ENCODE data around the gene LCOR.

The LCOR gene

DNA sequence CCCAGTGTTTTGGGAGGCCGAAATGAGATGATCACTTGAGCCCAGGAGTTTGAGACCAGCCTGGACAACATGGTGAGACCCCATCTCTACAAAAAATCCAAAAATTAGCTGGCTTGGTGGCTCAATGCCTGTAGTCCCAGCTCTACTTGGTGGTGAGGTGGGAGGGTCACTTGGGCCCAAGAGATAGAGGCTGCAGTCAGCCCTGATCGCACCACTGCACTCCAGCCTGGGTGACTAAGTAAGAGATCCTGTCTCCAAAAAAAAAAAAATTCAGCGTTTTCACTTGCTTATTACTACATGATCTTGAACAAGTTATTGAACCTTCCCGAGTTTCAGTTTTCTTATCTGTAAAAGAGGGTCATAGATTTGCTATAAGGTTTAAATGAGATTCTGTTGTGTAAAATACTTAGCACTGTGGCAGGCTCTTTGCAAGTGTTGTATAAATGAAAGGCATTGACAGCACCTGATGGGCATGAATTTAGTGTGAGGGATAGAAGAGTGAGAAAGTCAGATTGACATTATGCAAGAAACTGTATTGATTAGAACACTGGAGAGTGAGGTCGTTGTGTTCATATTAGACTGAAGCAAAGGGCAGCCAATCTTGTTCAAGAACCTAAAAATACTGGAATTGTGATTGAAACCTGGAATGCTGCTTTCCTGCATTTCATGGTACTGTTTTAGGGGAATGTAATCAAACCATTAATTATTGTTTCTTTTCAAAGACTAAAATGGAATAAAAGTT lies 136.8 kb downstream of the LCOR start:
- no peak overlapping the region for H3K27ac ChIP-seq (ENCODE audit: low read depth, low read length, severe bottlenecking)
- WGBS, 2 experiments (ENCODE audit: insufficient coverage in 2 of 2), result 92 to 96% methylated on average over 3 to 4 of the region's 5 CpGs

DNA sequence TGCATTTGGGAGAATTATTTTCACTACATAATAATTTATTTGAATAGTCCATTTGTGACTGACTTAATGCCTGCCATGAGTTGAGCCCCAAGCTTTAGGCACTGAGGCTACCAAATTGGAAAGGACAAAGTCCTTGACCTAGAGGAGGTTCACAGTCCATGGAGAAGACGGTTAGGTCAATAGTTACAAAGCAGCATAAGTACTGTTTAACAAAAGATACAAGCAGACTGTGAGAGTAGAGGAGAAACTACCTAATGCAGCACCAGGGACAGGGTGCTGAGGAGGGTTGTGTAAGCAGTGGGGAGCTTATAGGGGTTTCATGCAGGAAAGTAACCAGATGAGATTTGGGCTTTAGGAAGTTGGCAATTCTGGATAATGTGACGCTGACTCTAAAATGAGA lies 139.2 kb downstream of the LCOR start:
- H3K36me3 ChIP-seq (ENCODE audit: control insufficient read depth, insufficient read depth, low read length), result peaks cover 4% of the 10 kb centered on the region
- H3K4me3 ChIP-seq (ENCODE audit: extremely low read depth, insufficient read depth, low read length, poor library complexity, severe bottlenecking), result no peak overlapping the region
- H3K9me3 ChIP-seq (ENCODE audit: control insufficient read depth, low read length), result no peaks in the 10 kb centered on the region
- H3K4me1 ChIP-seq (ENCODE audit: control insufficient read depth, insufficient read depth, low read length, poor library complexity, severe bottlenecking), result no peaks in the 10 kb centered on the region
- H3K27ac ChIP-seq (ENCODE audit: low read depth, low read length, severe bottlenecking), result no peak overlapping the region
- WGBS, 2 experiments (ENCODE audit: insufficient coverage in 2 of 2), result 100% methylated on average over 1 of the region's 2 CpGs; no CpG with 5 or more reads in 1 of the 2 experiments

More for the DNA sequence above, 136.8 kb downstream of the LCOR start:
- no peak overlapping the region for H3K4me3 ChIP-seq (ENCODE audit: extremely low read depth, insufficient read depth, low read length, poor library complexity, severe bottlenecking)
- no peaks in the 10 kb centered on the region for H3K4me1 ChIP-seq (ENCODE audit: control insufficient read depth, insufficient read depth, low read length, poor library complexity, severe bottlenecking)
- H3K9me3 ChIP-seq (ENCODE audit: control insufficient read depth, low read length), result no peaks in the 10 kb centered on the region
- peaks cover 5% of the 10 kb centered on the region for H3K36me3 ChIP-seq (ENCODE audit: control insufficient read depth, insufficient read depth, low read length)

DNA sequence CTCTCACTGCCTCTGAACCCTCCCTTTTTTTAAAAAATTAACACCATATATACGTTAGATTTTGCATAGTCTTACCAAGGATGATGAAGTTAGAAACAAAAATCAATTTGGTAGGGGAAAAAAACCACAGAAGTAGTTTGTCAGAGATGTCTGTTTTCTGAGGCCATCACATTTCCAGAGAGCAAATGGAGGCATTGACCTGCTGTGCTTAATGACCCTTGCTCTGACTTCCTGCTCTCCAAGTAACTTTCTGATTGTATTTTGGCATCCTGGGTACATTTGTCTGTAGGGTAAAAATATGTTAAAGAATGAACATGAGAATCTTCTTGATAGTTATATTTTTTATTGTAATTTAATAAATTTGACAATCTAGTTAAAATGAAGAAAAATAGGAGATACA lies 140.2 kb downstream of the LCOR start:
- no peaks in the 10 kb centered on the region for H3K4me1 ChIP-seq (ENCODE audit: control insufficient read depth, insufficient read depth, low read length, poor library complexity, severe bottlenecking)
- H3K36me3 ChIP-seq (ENCODE audit: control insufficient read depth, insufficient read depth, low read length), result no peaks in the 10 kb centered on the region
- H3K9me3 ChIP-seq (ENCODE audit: control insufficient read depth, low read length), result no peaks in the 10 kb centered on the region
- no peak overlapping the region for H3K27ac ChIP-seq (ENCODE audit: low read depth, low read length, severe bottlenecking)
- WGBS, 2 experiments (ENCODE audit: insufficient coverage in 2 of 2), result no CpG with 5 or more reads among the region's 1 CpG
- no peak overlapping the region for H3K4me3 ChIP-seq (ENCODE audit: extremely low read depth, insufficient read depth, low read length, poor library complexity, severe bottlenecking)

DNA sequence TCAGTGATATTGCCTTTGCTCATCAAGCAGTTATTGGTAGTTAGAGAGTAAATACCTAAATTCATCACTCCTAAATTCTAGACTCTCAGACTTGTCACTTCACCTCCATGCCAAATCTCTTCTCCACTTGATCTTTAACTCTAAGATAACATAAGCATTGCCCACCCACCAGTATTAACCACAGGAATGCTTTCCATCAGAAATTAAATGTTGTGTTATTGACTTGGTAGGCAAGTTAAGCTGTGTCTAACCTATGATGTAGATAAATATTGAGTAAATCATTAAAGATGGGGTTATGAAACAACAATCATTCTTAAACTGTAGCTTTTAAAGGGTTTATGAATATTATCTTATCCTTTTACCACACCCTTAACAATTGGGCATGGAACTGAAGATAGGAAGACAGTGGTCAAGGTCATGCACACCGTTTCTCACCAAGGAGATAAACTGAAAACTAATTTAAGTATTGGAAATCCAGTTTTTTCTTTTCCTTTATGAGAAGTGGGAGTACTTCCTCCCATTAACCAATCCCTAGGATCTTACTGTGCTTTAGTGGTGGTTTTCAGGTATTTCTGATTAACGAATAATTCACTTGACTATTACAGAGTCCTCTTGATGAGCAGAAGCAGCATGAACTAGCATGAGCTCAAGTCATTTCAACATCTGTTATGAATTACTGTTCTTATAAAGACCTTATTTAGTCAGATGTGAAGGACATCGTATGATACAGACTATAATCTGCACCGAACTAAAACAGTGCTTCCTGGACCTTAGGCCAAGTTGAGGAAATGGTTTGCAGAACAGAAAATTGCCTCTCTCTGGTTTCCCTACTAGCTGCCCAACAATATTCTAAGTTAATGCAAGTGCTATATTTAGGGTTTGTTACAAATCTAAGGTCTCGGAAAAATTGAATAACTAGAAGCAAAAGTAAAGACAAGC lies 142.0 kb downstream of the LCOR start:
- Histone ChIP-seq H3K9me3 (ENCODE audit: control insufficient read depth, low read length) (no peaks in the 10 kb centered on the region), H3K27ac (ENCODE audit: low read depth, low read length, severe bottlenecking) (no peak overlapping the region), H3K4me1 (ENCODE audit: control insufficient read depth, insufficient read depth, low read length, poor library complexity, severe bottlenecking) (no peaks in the 10 kb centered on the region), H3K4me3 (ENCODE audit: extremely low read depth, insufficient read depth, low read length, poor library complexity, severe bottlenecking) (no peak overlapping the region), H3K36me3 (ENCODE audit: control insufficient read depth, insufficient read depth, low read length) (no peaks in the 10 kb centered on the region)
- no CpG with 5 or more reads among the region's 5 CpGs for WGBS, 2 experiments (ENCODE audit: insufficient coverage in 2 of 2)

DNA sequence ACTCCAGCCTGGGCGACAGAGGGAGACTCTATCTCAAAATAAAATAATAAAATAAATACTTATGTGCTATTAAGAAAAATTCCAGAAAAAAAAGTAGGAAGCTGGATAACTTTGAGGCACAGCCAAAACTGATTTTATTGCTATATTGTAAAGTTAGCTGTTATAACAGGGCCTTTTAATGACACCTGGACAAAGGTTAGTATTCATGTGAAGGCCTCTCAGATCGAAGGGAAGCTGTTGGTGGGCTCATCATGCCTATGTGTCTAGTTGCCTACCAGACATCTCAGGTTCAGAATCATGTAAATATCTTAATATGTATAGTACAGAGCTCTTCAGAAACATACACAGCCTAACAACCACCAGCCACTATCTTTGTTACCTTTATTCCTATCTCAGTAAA lies 143.0 kb downstream of the LCOR start:
- Histone ChIP-seq H3K27ac (ENCODE audit: low read depth, low read length, severe bottlenecking) (no peak overlapping the region), H3K9me3 (ENCODE audit: control insufficient read depth, low read length) (no peaks in the 10 kb centered on the region), H3K36me3 (ENCODE audit: control insufficient read depth, insufficient read depth, low read length) (no peaks in the 10 kb centered on the region), H3K4me1 (ENCODE audit: control insufficient read depth, insufficient read depth, low read length, poor library complexity, severe bottlenecking) (no peaks in the 10 kb centered on the region), H3K4me3 (ENCODE audit: extremely low read depth, insufficient read depth, low read length, poor library complexity, severe bottlenecking) (no peak overlapping the region)
- WGBS, 2 experiments (ENCODE audit: insufficient coverage in 2 of 2), result 100% methylated on average over 1 of the region's 2 CpGs; no CpG with 5 or more reads in 1 of the 2 experiments

DNA sequence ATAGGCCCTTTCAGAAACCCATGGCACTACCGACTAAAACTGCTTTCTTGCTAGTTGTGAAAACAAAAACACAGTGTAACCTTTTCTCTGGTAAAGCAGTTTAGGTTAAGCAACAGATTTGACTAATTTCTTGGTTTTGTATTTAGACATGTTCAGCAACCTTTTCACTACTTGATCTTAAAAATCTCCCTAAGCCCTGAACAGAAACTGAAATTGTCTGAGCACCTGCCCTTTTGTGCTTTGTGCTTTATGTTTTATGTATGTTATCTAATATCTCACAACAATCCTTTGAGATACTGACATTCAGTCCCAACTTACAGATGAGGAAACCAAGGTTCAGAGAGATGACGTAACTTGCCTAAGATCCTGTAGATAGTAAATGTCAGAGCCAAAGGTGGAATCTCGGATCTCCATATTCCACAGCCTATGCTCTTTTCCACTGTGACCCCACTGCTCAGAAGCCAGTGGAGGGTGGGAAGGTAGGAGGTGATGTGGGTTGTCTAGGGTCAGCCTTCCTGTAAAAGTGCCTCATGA lies 146.6 kb downstream of the LCOR start:
- WGBS, 2 experiments (ENCODE audit: insufficient coverage in 2 of 2), result 100% methylated on average over 1 of the region's 3 CpGs; no CpG with 5 or more reads in 1 of the 2 experiments
- Histone ChIP-seq H3K9me3 (ENCODE audit: control insufficient read depth, low read length) (no peaks in the 10 kb centered on the region), H3K27ac (ENCODE audit: low read depth, low read length, severe bottlenecking) (no peak overlapping the region), H3K4me1 (ENCODE audit: control insufficient read depth, insufficient read depth, low read length, poor library complexity, severe bottlenecking) (no peaks in the 10 kb centered on the region), H3K36me3 (ENCODE audit: control insufficient read depth, insufficient read depth, low read length) (peaks cover 28% of the 10 kb centered on the region), H3K4me3 (ENCODE audit: extremely low read depth, insufficient read depth, low read length, poor library complexity, severe bottlenecking) (no peak overlapping the region)

DNA sequence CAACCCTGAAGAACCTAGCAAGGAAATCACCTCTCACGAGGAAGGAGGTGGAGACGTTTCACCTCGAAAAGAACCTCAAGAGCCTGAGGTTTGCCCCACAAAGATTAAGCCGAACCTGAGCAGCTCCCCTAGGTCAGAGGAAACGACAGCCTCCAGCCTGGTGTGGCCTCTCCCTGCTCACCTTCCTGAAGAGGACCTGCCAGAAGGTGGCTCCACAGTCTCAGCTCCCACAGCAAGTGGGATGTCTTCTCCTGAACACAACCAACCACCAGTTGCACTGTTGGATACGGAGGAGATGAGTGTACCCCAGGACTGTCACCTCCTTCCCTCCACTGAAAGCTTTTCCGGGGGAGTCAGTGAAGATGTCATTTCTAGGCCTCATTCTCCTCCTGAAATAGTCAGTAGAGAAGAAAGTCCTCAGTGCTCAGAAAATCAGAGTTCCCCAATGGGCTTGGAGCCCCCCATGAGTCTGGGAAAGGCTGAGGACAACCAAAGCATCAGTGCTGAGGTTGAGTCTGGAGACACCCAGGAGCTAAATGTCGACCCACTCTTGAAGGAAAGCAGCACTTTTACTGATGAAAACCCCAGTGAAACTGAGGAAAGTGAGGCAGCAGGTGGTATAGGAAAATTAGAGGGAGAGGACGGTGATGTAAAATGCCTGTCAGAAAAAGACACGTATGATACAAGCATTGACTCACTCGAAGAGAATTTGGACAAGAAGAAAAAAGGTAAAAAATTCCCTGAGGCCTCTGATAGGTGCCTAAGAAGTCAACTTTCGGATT lies 150.2 kb downstream of the LCOR start:
- H3K36me3 ChIP-seq (ENCODE audit: control insufficient read depth, insufficient read depth, low read length), result peaks cover 28% of the 10 kb centered on the region
- no peaks in the 10 kb centered on the region for H3K9me3 ChIP-seq (ENCODE audit: control insufficient read depth, low read length)
- no peak overlapping the region for H3K27ac ChIP-seq (ENCODE audit: low read depth, low read length, severe bottlenecking)
- no peak overlapping the region for H3K4me3 ChIP-seq (ENCODE audit: extremely low read depth, insufficient read depth, low read length, poor library complexity, severe bottlenecking)
- H3K4me1 ChIP-seq (ENCODE audit: control insufficient read depth, insufficient read depth, low read length, poor library complexity, severe bottlenecking), result no peaks in the 10 kb centered on the region
- WGBS, 2 experiments (ENCODE audit: insufficient coverage in 2 of 2), result 92 to 97% methylated on average over 10 to 11 of the region's 12 CpGs

DNA sequence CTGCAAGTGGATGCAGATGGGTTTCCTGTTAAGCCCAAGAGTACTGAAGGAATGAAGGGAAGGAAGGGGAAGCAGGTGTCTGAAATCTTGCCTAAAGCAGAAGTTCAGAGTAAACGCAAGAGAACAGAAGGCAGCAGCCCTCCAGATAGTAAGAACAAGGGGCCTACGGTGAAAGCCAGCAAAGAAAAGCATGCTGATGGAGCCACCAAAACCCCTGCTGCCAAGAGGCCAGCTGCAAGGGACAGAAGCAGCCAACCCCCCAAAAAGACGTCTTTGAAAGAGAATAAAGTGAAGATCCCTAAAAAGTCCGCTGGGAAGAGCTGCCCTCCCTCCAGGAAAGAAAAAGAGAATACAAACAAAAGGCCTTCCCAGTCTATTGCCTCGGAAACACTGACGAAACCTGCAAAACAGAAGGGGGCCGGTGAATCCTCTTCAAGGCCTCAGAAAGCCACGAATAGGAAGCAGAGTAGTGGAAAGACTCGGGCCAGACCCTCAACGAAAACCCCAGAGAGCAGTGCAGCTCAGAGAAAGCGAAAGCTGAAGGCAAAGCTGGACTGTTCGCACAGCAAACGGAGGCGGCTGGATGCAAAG lies 152.5 kb downstream of the LCOR start:
- H3K36me3 ChIP-seq (ENCODE audit: control insufficient read depth, insufficient read depth, low read length), result peaks cover 28% of the 10 kb centered on the region
- peak overlapping the region; percentile 25 for H3K27ac ChIP-seq (ENCODE audit: low read depth, low read length, severe bottlenecking)
- no peak overlapping the region for H3K4me3 ChIP-seq (ENCODE audit: extremely low read depth, insufficient read depth, low read length, poor library complexity, severe bottlenecking)
- no peaks in the 10 kb centered on the region for H3K9me3 ChIP-seq (ENCODE audit: control insufficient read depth, low read length)
- peaks cover 7% of the 10 kb centered on the region for H3K4me1 ChIP-seq (ENCODE audit: control insufficient read depth, insufficient read depth, low read length, poor library complexity, severe bottlenecking)
- 34 to 41% methylated on average over 9 to 12 of the region's 14 CpGs for whole genome bisulfite sequencing, 2 experiments (ENCODE audit: insufficient coverage in 2 of 2)

DNA sequence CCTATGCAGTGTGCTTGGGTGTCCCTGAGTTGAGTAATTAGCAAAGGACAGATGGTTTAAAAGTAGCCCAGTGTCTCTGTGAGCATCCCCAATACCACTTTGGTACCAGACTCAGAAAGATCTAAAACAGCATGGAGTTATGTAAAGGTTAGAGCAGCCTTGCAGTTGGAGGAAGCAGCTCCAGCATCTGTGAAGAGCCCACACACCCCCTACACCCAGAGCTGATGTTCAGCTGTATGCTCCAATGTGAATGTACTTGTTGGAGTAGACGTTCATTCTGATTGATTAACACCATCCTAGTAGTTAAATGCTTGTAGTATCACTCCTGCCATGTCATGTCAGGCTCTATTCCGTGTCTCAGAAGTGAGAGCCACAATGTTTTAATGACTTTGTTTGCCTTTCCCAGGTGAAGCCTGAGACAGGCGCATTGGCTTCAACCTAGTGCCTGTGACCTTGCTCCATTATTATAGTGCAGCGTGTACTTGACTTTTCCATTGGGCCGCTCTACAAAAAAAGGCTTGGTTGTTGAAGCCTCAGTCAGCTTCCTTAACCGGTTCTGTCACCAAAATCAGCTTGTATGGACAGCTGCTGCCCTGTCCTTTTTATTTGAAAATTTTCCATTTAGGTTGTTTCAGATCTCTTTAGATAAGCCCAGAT lies 154.2 kb downstream of the LCOR start:
- Histone ChIP-seq H3K9me3 (ENCODE audit: control insufficient read depth, low read length) (no peaks in the 10 kb centered on the region), H3K4me1 (ENCODE audit: control insufficient read depth, insufficient read depth, low read length, poor library complexity, severe bottlenecking) (peaks cover 7% of the 10 kb centered on the region), H3K36me3 (ENCODE audit: control insufficient read depth, insufficient read depth, low read length) (peaks cover 21% of the 10 kb centered on the region), H3K27ac (ENCODE audit: low read depth, low read length, severe bottlenecking) (no peak overlapping the region), H3K4me3 (ENCODE audit: extremely low read depth, insufficient read depth, low read length, poor library complexity, severe bottlenecking) (no peak overlapping the region)
- WGBS, 2 experiments (ENCODE audit: insufficient coverage in 2 of 2), result 92 to 95% methylated on average over 5 of the region's 6 CpGs

All from mesodermal cell (in vitro differentiated cells).